Measurements from ENCODE around the gene LSM2. TPM values are rescaled to one million over a fixed set of nuclear protein-coding genes. Genes with fewer than 3 reads are reported as not detected.

LSM2 gene
- polyA plus RNA-seq, 1 donor from 2014 or later, result 68.5 TPM

GRCh38 chr6:31851485-31851832, 44.7 kb upstream of the LSM2 start:
- TF ChIP-seq SMC3 (conservative IDR thresholded peaks at IDR 0.05; ENCODE audit: poor library complexity) (no peak), EP300 (conservative IDR thresholded peaks at IDR 0.05; ENCODE audit: poor library complexity, severe bottlenecking) (no peak), CTCF (IDR thresholded peaks at IDR 0.05; ENCODE audit: poor library complexity, severe bottlenecking) (no peak), RAD21 (conservative IDR thresholded peaks at IDR 0.05) (no peak), EZH2 (IDR thresholded peaks at IDR 0.05; ENCODE audit: borderline replicate concordance, insufficient read depth, low read length, poor library complexity, severe bottlenecking) (no peak)
- H3K9ac ChIP-seq (ENCODE audit: low read length), result no peak overlapping the region
- no peaks in the 10 kb centered on the region for H3F3A ChIP-seq (ENCODE audit: insufficient read depth, low read length, poor library complexity, severe bottlenecking)
- no peaks in the 10 kb centered on the region for H3K9me3 ChIP-seq (ENCODE audit: low read length)
- no peak overlapping the region for H2AFZ ChIP-seq (ENCODE audit: low read depth, low read length)
- no peaks in the 10 kb centered on the region for H3K9me2 ChIP-seq (ENCODE audit: insufficient read depth, low read length)
- H3K79me2 ChIP-seq (replicated peaks; ENCODE audit: insufficient read depth, low read length), result no peaks in the 10 kb centered on the region
- H3K4me2 ChIP-seq (ENCODE audit: low read length), result no peak overlapping the region
- no peaks in the 10 kb centered on the region for H3K36me3 ChIP-seq (ENCODE audit: insufficient read depth, low read length)
- H4K20me1 ChIP-seq (ENCODE audit: insufficient read depth), result no peaks in the 10 kb centered on the region
- H3K4me3 ChIP-seq (ENCODE audit: low read length), result no peak overlapping the region
- no peak overlapping the region for H3K27ac ChIP-seq (ENCODE audit: low read length)
- no peaks in the 10 kb centered on the region for H3K27me3 ChIP-seq (ENCODE audit: insufficient read depth, low read depth, low read length)

DNA sequence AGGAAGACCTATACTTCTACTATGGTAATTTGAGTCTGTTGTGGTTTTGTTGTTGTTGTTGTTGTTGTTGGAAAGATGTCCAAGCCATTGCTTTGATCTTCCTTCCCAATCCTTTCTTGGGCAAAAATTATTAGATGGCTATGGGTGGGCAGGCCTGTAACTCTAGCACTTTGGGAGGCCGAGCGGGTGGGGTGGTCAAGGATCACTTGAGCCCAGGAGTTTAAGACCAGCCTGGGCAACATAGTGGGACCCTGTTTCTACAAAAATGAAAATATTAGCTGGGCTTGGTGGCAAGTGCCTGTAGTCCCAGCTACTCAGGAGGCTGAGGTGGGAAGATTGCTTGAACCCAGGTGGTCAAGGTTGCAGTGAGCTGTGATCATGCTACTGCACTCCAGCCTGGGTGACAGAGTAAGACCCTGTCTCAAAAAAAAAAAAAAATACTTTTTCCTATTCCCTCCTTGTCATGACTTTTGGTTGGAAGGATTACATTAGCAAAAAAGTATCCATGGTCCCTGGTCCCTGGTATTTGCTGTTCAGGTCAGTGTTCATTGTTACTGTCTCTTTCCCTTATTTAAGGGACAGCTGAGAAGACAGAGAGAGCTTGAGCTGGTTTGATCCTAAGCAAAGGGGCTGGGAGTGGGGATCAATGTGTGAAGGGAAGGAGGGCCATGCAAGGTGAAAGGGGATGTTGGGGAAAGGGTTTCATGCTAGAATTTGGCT, 44.2 kb upstream of the LSM2 start:
- Histone ChIP-seq H3K9me2 (ENCODE audit: insufficient read depth, low read length) (no peaks in the 10 kb centered on the region), H3K27ac (ENCODE audit: low read length) (no peak overlapping the region), H2AFZ (ENCODE audit: low read depth, low read length) (no peak overlapping the region), H3K79me2 (replicated peaks; ENCODE audit: insufficient read depth, low read length) (no peaks in the 10 kb centered on the region), H3K4me3 (ENCODE audit: low read length) (no peak overlapping the region), H4K20me1 (ENCODE audit: insufficient read depth) (no peaks in the 10 kb centered on the region), H3F3A (ENCODE audit: insufficient read depth, low read length, poor library complexity, severe bottlenecking) (no peaks in the 10 kb centered on the region), H3K36me3 (ENCODE audit: insufficient read depth, low read length) (no peaks in the 10 kb centered on the region), H3K9ac (ENCODE audit: low read length) (no peak overlapping the region), H3K27me3 (ENCODE audit: insufficient read depth, low read depth, low read length) (no peaks in the 10 kb centered on the region), H3K4me2 (ENCODE audit: low read length) (no peak overlapping the region), H3K9me3 (ENCODE audit: low read length) (no peaks in the 10 kb centered on the region)
- TF ChIP-seq POLR2AphosphoS5 (IDR thresholded peaks at IDR 0.05), result no peak
- TF ChIP-seq TAF1 (IDR thresholded peaks at IDR 0.05; ENCODE audit: low read depth), result no peak
- no peak for TF ChIP-seq REST (IDR thresholded peaks at IDR 0.05; ENCODE audit: borderline replicate concordance)
- TF ChIP-seq CTCF (IDR thresholded peaks at IDR 0.05; ENCODE audit: poor library complexity, severe bottlenecking), result no peak
- no peak for TF ChIP-seq EZH2 (IDR thresholded peaks at IDR 0.05; ENCODE audit: borderline replicate concordance, insufficient read depth, low read length, poor library complexity, severe bottlenecking)
- TF ChIP-seq RAD21 (conservative IDR thresholded peaks at IDR 0.05), result no peak
- no peak for TF ChIP-seq MXI1 (conservative IDR thresholded peaks at IDR 0.05; ENCODE audit: poor library complexity, severe bottlenecking)
- TF ChIP-seq EP300 (conservative IDR thresholded peaks at IDR 0.05; ENCODE audit: poor library complexity, severe bottlenecking), result no peak
- TF ChIP-seq SMC3 (conservative IDR thresholded peaks at IDR 0.05; ENCODE audit: poor library complexity), result no peak
